ENCODE measurements around the gene AEBP1.

AEBP1 gene
- 0.26 to 4.3 (median 2.6) reads per million in 3 donors for total RNA-seq

DNA sequence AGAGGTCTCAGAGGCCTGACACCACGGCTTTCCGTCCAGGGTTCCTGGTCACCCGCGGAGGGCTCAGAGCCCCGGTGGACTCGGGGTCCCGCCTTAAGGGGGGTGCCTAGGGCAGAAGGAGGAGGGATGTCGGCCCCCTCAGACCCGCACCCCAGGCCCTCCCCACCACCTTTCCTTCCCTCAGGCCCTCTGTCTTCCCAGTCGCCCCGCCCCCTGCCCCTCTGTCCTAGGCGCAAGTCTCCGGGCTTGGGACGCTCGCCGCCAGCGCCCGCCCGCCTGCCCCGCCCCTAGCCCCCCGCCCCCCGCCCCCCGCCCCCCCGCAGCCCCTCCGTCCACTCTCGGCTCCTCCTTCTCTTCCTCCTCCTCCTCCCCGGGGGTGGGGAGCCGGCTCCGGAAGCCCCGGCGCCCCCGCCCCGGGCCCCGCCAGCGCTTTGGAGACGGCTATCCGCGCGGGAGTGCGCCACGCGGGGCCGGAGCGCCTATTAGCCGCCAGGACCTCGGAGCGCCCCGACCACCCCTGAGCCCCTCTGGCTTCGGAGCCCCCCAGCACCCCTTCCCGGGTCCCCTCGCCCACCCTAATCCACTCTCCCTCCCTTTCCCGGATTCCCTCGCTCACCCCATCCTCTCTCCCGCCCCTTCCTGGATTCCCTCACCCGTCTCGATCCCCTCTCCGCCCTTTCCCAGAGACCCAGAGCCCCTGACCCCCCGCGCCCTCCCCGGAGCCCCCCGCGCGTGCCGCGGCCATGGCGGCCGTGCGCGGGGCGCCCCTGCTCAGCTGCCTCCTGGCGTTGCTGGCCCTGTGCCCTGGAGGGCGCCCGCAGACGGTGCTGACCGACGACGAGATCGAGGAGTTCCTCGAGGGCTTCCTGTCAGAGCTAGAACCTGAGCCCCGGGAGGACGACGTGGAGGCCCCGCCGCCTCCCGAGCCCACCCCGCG lies at the start of gene AEBP1:
Gene AEBP1 (plus strand): TSS at position 423 of the 937 bp plus-strand sequence. CDS start 321 bp downstream, at position 744.
- peaks cover 2% of the 10 kb centered on the region for H3K27me3 ChIP-seq (replicated peaks; ENCODE audit: control insufficient read depth, insufficient read depth, low read length, poor library complexity, severe bottlenecking)
- peak within 1 kb of the TSS; percentile 58 for H3K4me3 ChIP-seq (ENCODE audit: insufficient read depth, low read depth, low read length, poor library complexity, severe bottlenecking)
- H3K9me3 ChIP-seq (ENCODE audit: control insufficient read depth, low read length), result no peaks in the 10 kb centered on the region
- peaks cover 7% of the 10 kb centered on the region for H3K4me1 ChIP-seq (ENCODE audit: control insufficient read depth, insufficient read depth, low read length, poor library complexity, severe bottlenecking)
- DNase-seq, result no peak
- no peaks in the 10 kb centered on the region for H3K36me3 ChIP-seq (ENCODE audit: control insufficient read depth, insufficient read depth, low read length)
- H3K27ac ChIP-seq (ENCODE audit: insufficient read depth, low read length, poor library complexity, severe bottlenecking), result no peak within 1 kb of the TSS

DNA sequence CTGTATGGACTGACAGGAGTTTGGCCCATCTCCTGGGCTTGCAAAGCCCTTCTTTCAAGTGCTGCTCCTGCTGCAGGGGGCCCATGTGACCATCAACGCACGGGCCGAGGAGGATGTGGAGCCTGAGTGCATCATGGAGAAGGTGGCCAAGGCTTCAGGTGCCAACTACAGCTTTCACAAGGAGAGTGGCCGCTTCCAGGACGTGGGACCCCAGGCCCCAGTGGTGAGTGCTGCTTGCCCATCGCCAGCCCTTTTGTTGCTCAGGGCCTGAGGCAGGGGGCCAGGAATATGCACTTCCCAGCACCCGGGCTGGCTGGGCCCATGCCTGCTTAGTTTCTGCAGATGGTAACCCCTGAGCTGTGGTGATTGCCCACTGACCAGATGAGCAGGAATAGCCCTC lies 47.5 kb upstream of the AEBP1 start:
- Histone ChIP-seq H3K9me3 (ENCODE audit: control insufficient read depth, low read length) (no peaks in the 10 kb centered on the region), H3K27me3 (replicated peaks; ENCODE audit: control insufficient read depth, insufficient read depth, low read length, poor library complexity, severe bottlenecking) (no peaks in the 10 kb centered on the region), H3K4me3 (ENCODE audit: insufficient read depth, low read depth, low read length, poor library complexity, severe bottlenecking) (no peak overlapping the region), H3K36me3 (ENCODE audit: control insufficient read depth, insufficient read depth, low read length) (peaks cover 83% of the 10 kb centered on the region), H3K27ac (ENCODE audit: insufficient read depth, low read length, poor library complexity, severe bottlenecking) (no peak overlapping the region), H3K4me1 (ENCODE audit: control insufficient read depth, insufficient read depth, low read length, poor library complexity, severe bottlenecking) (peaks cover 4% of the 10 kb centered on the region)
- no peak for DNase-seq

DNA sequence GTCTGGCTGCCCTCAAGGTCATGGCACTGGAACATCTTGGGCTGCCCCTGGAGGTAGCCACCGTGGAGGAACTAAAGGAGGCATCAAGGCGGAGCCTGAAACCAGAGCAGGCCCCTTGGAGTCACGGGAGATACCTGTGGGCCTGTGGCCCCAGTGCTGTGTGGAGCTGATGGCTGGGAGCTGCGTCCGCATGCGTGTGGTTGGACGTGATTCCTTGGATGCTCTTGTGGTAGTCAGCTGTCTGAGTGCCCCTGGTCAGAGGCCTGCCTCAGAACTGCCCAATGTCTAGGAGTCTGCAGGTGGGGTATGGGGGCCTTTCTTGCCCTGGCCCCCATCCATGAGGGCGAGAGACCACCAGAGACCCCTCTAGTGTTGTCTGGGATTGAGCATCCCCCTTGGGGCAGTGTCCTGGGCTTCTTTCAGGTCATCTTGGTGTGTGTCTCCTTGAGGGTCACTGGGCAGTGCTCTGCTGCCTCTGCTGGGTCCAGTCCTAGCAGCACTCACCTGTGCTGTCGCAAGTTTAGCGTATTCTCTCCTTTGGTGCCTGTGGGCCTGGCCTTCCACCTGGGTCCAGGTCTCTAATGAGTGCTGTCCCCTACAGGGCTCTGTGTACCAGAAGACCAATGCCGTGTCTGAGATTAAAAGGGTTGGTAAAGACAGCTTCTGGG lies 46.8 kb upstream of the AEBP1 start:
- no peaks in the 10 kb centered on the region for H3K4me1 ChIP-seq (ENCODE audit: control insufficient read depth, insufficient read depth, low read length, poor library complexity, severe bottlenecking)
- DNase-seq, result no peak
- H3K9me3 ChIP-seq (ENCODE audit: control insufficient read depth, low read length), result no peaks in the 10 kb centered on the region
- peaks cover 84% of the 10 kb centered on the region for H3K36me3 ChIP-seq (ENCODE audit: control insufficient read depth, insufficient read depth, low read length)
- no peak overlapping the region for H3K4me3 ChIP-seq (ENCODE audit: insufficient read depth, low read depth, low read length, poor library complexity, severe bottlenecking)
- no peaks in the 10 kb centered on the region for H3K27me3 ChIP-seq (replicated peaks; ENCODE audit: control insufficient read depth, insufficient read depth, low read length, poor library complexity, severe bottlenecking)
- no peak overlapping the region for H3K27ac ChIP-seq (ENCODE audit: insufficient read depth, low read length, poor library complexity, severe bottlenecking)

DNA sequence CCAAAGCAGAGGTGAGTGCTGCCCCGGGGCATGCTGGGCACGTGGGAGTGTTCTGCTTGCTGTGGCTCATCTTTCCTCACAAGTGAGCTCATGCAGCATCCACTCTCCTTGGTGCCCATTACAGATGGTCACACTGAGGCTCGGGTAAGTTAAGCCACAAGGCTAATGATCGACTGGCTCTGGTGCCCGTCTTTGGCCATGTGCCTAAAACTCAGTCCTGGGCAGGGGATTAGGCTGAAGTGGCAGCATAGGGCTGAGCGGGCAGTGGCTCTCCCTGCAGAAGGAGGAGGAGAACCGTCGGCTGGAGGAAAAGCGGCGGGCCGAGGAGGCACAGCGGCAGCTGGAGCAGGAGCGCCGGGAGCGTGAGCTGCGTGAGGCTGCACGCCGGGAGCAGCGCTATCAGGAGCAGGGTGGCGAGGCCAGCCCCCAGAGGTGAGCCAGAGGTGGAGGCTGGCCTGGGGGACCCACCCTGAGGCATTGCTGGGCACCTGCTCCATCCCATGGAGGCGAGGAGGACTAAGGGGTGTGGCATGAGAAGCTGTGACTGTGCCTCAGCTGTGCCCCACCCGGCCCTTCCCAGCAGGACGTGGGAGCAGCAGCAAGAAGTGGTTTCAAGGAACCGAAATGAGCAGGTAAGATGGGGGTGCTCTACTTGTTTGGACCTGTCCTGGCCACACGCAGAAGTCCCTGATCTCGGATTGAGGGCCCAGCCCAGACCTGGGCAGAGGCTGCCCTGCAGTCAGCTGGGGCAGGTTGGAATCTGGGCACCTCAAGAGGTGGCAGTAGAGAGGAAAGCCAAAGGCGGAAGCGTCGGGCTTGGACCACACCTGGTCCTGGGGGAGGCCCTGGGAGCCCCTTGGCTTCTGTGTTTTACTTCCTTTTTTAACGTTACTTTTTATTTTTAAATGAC lies 46.0 kb upstream of the AEBP1 start:
- H3K4me1 ChIP-seq (ENCODE audit: control insufficient read depth, insufficient read depth, low read length, poor library complexity, severe bottlenecking), result no peaks in the 10 kb centered on the region
- H3K27ac ChIP-seq (ENCODE audit: insufficient read depth, low read length, poor library complexity, severe bottlenecking), result no peak overlapping the region
- H3K36me3 ChIP-seq (ENCODE audit: control insufficient read depth, insufficient read depth, low read length), result peaks cover 86% of the 10 kb centered on the region
- DNase-seq, result no peak
- H3K4me3 ChIP-seq (ENCODE audit: insufficient read depth, low read depth, low read length, poor library complexity, severe bottlenecking), result no peak overlapping the region
- H3K9me3 ChIP-seq (ENCODE audit: control insufficient read depth, low read length), result no peaks in the 10 kb centered on the region
- H3K27me3 ChIP-seq (replicated peaks; ENCODE audit: control insufficient read depth, insufficient read depth, low read length, poor library complexity, severe bottlenecking), result no peaks in the 10 kb centered on the region

DNA sequence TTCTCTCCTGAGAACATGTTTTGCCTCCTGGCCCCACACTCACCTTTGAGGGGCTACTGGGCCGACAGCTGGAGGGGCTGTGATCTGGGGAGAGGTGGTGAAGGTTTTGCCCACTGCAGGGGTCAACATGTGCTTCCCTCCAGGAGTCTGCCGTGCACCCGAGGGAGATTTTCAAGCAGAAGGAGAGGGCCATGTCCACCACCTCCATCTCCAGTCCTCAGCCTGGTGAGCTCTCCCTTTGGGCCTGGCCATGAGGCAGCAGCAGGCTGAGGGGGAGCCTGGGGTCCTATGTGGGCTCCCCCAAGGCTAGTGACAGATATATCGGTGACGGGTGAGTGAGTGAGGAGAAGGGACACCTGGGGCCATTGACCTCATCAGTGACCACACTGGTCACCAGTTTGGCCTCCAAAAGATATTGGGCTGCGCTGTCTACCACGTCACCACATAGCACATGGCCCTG lies 45.4 kb upstream of the AEBP1 start:
- no peak overlapping the region for H3K4me3 ChIP-seq (ENCODE audit: insufficient read depth, low read depth, low read length, poor library complexity, severe bottlenecking)
- H3K27me3 ChIP-seq (replicated peaks; ENCODE audit: control insufficient read depth, insufficient read depth, low read length, poor library complexity, severe bottlenecking), result no peaks in the 10 kb centered on the region
- H3K36me3 ChIP-seq (ENCODE audit: control insufficient read depth, insufficient read depth, low read length), result peaks cover 82% of the 10 kb centered on the region
- no peak for DNase-seq
- peak overlapping the region; percentile 8 for H3K27ac ChIP-seq (ENCODE audit: insufficient read depth, low read length, poor library complexity, severe bottlenecking)
- no peaks in the 10 kb centered on the region for H3K4me1 ChIP-seq (ENCODE audit: control insufficient read depth, insufficient read depth, low read length, poor library complexity, severe bottlenecking)
- no peaks in the 10 kb centered on the region for H3K9me3 ChIP-seq (ENCODE audit: control insufficient read depth, low read length)

DNA sequence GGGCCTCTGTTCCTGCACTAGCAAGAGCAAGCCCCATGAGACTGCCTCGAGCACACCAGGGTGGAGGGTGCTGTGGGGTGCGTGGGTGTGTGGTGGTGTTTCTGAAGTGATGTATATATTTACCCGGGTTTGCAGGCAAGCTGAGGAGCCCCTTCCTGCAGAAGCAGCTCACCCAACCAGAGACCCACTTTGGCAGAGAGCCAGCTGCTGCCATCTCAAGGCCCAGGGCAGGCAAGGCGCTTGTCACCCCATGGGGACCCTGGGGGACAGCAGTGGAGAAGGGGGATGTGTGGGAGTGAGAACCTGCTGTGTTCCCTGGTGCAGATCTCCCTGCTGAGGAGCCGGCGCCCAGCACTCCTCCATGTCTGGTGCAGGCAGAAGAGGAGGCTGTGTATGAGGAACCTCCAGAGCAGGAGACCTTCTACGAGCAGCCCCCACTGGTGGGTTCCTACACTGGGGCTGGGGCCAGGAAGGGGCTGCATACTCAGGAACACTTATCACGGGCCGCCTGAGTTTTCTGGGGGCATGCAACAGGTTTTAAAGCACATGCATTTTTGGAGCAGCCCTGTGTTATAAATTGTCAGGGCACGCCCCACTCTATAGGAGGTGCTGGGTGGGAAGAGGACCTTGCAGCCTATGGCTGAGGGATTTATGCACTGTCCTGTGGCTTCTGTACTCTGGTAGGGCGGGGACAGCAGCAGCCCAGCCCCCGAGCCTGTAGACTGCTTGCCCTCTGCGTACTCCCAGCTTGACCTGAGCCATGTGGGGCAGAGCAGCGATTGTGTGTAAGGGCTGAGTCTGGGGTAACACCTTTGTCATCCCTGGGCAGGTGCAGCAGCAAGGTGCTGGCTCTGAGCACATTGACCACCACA lies 44.7 kb upstream of the AEBP1 start:
- no peaks in the 10 kb centered on the region for H3K27me3 ChIP-seq (replicated peaks; ENCODE audit: control insufficient read depth, insufficient read depth, low read length, poor library complexity, severe bottlenecking)
- no peaks in the 10 kb centered on the region for H3K9me3 ChIP-seq (ENCODE audit: control insufficient read depth, low read length)
- no peak for DNase-seq
- no peaks in the 10 kb centered on the region for H3K4me1 ChIP-seq (ENCODE audit: control insufficient read depth, insufficient read depth, low read length, poor library complexity, severe bottlenecking)
- peaks cover 79% of the 10 kb centered on the region for H3K36me3 ChIP-seq (ENCODE audit: control insufficient read depth, insufficient read depth, low read length)
- H3K4me3 ChIP-seq (ENCODE audit: insufficient read depth, low read depth, low read length, poor library complexity, severe bottlenecking), result no peak overlapping the region
- H3K27ac ChIP-seq (ENCODE audit: insufficient read depth, low read length, poor library complexity, severe bottlenecking), result no peak overlapping the region

DNA sequence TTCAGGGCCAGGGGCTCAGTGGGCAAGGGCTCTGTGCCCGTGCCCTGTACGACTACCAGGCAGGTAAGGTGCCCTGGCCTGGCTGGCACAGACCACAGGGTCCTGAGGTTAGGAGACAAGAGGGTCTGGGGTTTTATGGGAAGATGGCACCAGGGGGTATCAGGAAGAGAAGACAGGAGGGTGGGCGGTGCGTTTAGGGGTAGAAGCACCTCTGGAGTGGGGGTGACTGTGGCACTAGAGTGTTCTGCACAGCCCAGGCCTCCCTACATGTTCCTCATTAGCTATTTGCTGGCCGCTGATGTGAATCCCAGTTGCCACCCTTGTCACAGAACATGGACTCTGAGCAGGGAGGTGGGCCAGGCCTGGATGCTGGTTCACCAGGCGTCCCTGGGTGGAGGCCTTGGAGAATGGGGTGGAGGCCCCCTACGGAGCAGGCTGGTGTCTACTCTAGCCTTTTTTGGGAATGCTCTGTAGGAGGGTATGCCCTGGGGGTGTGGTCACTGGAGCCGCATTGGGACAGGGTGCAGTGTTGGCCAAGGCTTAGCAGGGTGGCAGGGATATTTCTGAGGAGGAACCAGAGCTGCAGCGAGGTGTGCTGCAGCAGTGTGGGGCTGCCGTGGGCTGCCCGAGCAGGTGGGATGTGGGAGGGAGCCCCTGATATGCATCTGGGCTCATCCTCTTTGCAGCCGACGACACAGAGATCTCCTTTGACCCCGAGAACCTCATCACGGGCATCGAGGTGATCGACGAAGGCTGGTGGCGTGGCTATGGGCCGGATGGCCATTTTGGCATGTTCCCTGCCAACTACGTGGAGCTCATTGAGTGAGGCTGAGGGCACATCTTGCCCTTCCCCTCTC lies 43.8 kb upstream of the AEBP1 start:
- no peak for DNase-seq

DNA sequence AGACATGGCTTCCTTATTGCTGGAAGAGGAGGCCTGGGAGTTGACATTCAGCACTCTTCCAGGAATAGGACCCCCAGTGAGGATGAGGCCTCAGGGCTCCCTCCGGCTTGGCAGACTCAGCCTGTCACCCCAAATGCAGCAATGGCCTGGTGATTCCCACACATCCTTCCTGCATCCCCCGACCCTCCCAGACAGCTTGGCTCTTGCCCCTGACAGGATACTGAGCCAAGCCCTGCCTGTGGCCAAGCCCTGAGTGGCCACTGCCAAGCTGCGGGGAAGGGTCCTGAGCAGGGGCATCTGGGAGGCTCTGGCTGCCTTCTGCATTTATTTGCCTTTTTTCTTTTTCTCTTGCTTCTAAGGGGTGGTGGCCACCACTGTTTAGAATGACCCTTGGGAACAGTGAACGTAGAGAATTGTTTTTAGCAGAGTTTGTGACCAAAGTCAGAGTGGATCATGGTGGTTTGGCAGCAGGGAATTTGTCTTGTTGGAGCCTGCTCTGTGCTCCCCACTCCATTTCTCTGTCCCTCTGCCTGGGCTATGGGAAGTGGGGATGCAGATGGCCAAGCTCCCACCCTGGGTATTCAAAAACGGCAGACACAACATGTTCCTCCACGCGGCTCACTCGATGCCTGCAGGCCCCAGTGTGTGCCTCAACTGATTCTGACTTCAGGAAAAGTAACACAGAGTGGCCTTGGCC lies 43.0 kb upstream of the AEBP1 start:
- H3K36me3 ChIP-seq (ENCODE audit: control insufficient read depth, insufficient read depth, low read length), result peaks cover 66% of the 10 kb centered on the region
- no peaks in the 10 kb centered on the region for H3K9me3 ChIP-seq (ENCODE audit: control insufficient read depth, low read length)
- H3K27me3 ChIP-seq (replicated peaks; ENCODE audit: control insufficient read depth, insufficient read depth, low read length, poor library complexity, severe bottlenecking), result no peaks in the 10 kb centered on the region
- no peak overlapping the region for H3K4me3 ChIP-seq (ENCODE audit: insufficient read depth, low read depth, low read length, poor library complexity, severe bottlenecking)
- H3K27ac ChIP-seq (ENCODE audit: insufficient read depth, low read length, poor library complexity, severe bottlenecking), result no peak overlapping the region
- peaks cover 10% of the 10 kb centered on the region for H3K4me1 ChIP-seq (ENCODE audit: control insufficient read depth, insufficient read depth, low read length, poor library complexity, severe bottlenecking)
- no peak for DNase-seq

More for the DNA sequence above, 43.8 kb upstream of the AEBP1 start:
- no peak overlapping the region for H3K4me3 ChIP-seq (ENCODE audit: insufficient read depth, low read depth, low read length, poor library complexity, severe bottlenecking)
- H3K27ac ChIP-seq (ENCODE audit: insufficient read depth, low read length, poor library complexity, severe bottlenecking), result no peak overlapping the region
- H3K36me3 ChIP-seq (ENCODE audit: control insufficient read depth, insufficient read depth, low read length), result peaks cover 72% of the 10 kb centered on the region
- no peaks in the 10 kb centered on the region for H3K9me3 ChIP-seq (ENCODE audit: control insufficient read depth, low read length)
- peaks cover 2% of the 10 kb centered on the region for H3K4me1 ChIP-seq (ENCODE audit: control insufficient read depth, insufficient read depth, low read length, poor library complexity, severe bottlenecking)
- H3K27me3 ChIP-seq (replicated peaks; ENCODE audit: control insufficient read depth, insufficient read depth, low read length, poor library complexity, severe bottlenecking), result no peaks in the 10 kb centered on the region
